OCI-LY7 (cell line): ENCODE measurements around the gene ZNF3. TPM values are rescaled to one million over a fixed set of nuclear protein-coding genes. Genes with fewer than 3 reads are reported as not detected.

Experiments used
- BruUV-seq: library from RNA; stranded (reverse); fragments of 400-500 nt; replicated peaks from 2 replicates; lab custom pipeline; 2021; lab: Mats Ljungman, UMichigan
- CTCF ChIA-PET: fragments of 300-600 bp; sonication (Branson Sonifier 250); formaldehyde crosslinking; loops from one replicate; lab custom pipeline; 2022; ENCODE audit warnings: antibody characterized with exemption; ENCODE audit not compliant: unreplicated experiment; lab: Charles Lee
- POLR2A ChIA-PET: fragments of 300-600 bp; sonication (Branson Sonifier 250); formaldehyde crosslinking; loops from one replicate; lab custom pipeline; 2022; ENCODE audit warnings: antibody characterized with exemption; lab: Charles Lee
- DNase-seq: peaks from one replicate; pipeline ENCODE4 v3.0.0-alpha.2; 2015; ENCODE audit warnings: low spot score
- H2AFZ ChIP-seq: fragments of 200-600 bp; sonication (generic), shearing (Covaris generic); 2 replicates; pipeline ENCODE4 v1.6.1; 2014; ENCODE audit warnings: mild to moderate bottlenecking, antibody characterized with exemption, low read length, moderate library complexity
- H3K27ac ChIP-seq: fragments of 200-600 bp; sonication (generic); 2 replicates; pipeline ENCODE4 v1.5.1; 2014; ENCODE audit warnings: mixed run types, low read depth, mild to moderate bottlenecking, moderate library complexity, low read length, inconsistent platforms; ENCODE audit not compliant: poor library complexity, severe bottlenecking
- H3K36me3 ChIP-seq: fragments of 200-600 bp; sonication (generic); 2 replicates; pipeline ENCODE4 v1.6.1; 2014; ENCODE audit warnings: mild to moderate bottlenecking, antibody characterized with exemption, low read length, moderate library complexity, mixed read lengths; ENCODE audit not compliant: insufficient read depth
- H3K4me1 ChIP-seq: fragments of 200-600 bp; sonication (generic); 2 replicates; pipeline ENCODE4 v1.5.1; 2014; ENCODE audit warnings: mild to moderate bottlenecking, low read length; ENCODE audit not compliant: insufficient read depth, poor library complexity, severe bottlenecking
- H3K4me2 ChIP-seq: fragments of 200-600 bp; sonication (generic); 2 replicates; pipeline ENCODE4 v1.6.1; 2014; ENCODE audit warnings: mild to moderate bottlenecking, low read length
- H3K4me3 ChIP-seq: fragments of 200-600 bp; sonication (generic); 2 replicates; pipeline ENCODE4 v1.5.1; 2014; ENCODE audit warnings: mild to moderate bottlenecking, low read depth, low read length; ENCODE audit not compliant: poor library complexity, severe bottlenecking
- H3K79me2 ChIP-seq: fragments of 200-600 bp; sonication (generic); 2 replicates; pipeline ENCODE4 v1.6.1; 2016; ENCODE audit warnings: low read depth, mild to moderate bottlenecking, low read length, moderate library complexity, mixed read lengths; ENCODE audit not compliant: insufficient read depth
- H3K9me2 ChIP-seq: fragments of 200-600 bp; sonication (generic); 2 replicates; pipeline ENCODE4 v1.6.1; 2016; ENCODE audit warnings: mild to moderate bottlenecking, low read length, mixed read lengths; ENCODE audit not compliant: insufficient read depth
- H3K9me3 ChIP-seq: fragments of 200-600 bp; sonication (generic); 2 replicates; pipeline ENCODE4 v1.6.1; 2014; ENCODE audit warnings: mild to moderate bottlenecking, mixed run types, low read length, mixed read lengths
- H4K20me1 ChIP-seq: fragments of 200-600 bp; sonication (generic); 2 replicates; pipeline ENCODE4 v1.6.1; 2014; ENCODE audit warnings: mild to moderate bottlenecking, antibody characterized with exemption, low read length, moderate library complexity, mixed read lengths; ENCODE audit not compliant: insufficient read depth
- EZH2phosphoT487 ChIP-seq: fragments of 200-600 bp; sonication (generic); IDR thresholded peaks from 2 replicates; pipeline ENCODE4 v1.6.1; 2018; ENCODE audit warnings: low read depth, borderline replicate concordance, mild to moderate bottlenecking, mixed run types, antibody characterized with exemption, low read length, moderate library complexity, mixed read lengths
- intact Hi-C: fragments of 100-400 bp; cut with micrococcal nuclease; formaldehyde crosslinking; loops from one replicate; pipeline ENCODE4 v1.10.0; 2022; ENCODE audit not compliant: unreplicated experiment
- total RNA-seq, 2 experiments: library from RNA; depleted of rRNA in 1 of 2; stranded (reverse); fragments of >200 nt in 1 of 2; shearing (Covaris generic) in 1 of 2; gene quantifications; 2 replicates each; pipeline ENCODE4 v1.2.3, GENCODE V29; 2014 to 2022
- TF ChIP-seq, protein P1 (sequence below): fragments of 200-600 bp; sonication (generic); conservative IDR thresholded peaks from 2 replicates; pipeline ENCODE4 v1.5.1; 2014; ENCODE audit warnings: mild to moderate bottlenecking, antibody characterized with exemption, low read length, moderate library complexity, mixed read lengths

ZNF3 gene
- total RNA-seq, 2 experiments from 2014 or later = 19.8 to 23.7 TPM

DNA sequence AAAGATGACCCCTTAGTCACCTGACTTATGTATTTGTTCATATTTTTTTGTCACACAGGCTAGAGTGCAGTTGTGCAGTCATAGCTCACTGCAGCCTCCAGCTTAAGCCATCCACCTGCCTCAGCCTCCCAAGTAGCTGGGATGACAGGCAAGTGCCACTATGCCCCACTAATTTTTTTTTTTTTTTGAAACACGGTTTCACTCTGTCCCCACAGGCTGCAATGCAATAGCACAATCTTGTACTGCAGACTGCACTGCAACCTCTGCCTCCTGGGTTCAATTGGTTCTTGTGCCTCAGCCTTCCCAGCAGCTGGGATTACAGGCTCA, 47.1 kb upstream of the ZNF3 start:
- Histone ChIP-seq H4K20me1 (no peaks in the 10 kb centered on the region), H3K79me2 (peaks cover 8% of the 10 kb centered on the region; the same call in 1 of the 2 replicates), H3K4me2 (peak overlapping the region; percentile 91), H3K27ac (peak overlapping the region; percentile 94), H3K4me3 (peak overlapping the region; percentile 73), H3K36me3 (peaks cover 12% of the 10 kb centered on the region; the same call in 1 of the 2 replicates), H3K9me3 (no peaks in the 10 kb centered on the region), H3K9me2 (no peaks in the 10 kb centered on the region), H3K4me1 (peaks cover 56% of the 10 kb centered on the region), H2AFZ (no peak overlapping the region)
- intact Hi-C loops = loop anchor here (5.0 kb wide), 1 partner anchor 46 kb away; the partner anchor contains the start of gene ZNF3
- BruUV-seq = no TSS peak
- DNase-seq = peak; percentile 20
- TF ChIP-seq, protein P1, sequence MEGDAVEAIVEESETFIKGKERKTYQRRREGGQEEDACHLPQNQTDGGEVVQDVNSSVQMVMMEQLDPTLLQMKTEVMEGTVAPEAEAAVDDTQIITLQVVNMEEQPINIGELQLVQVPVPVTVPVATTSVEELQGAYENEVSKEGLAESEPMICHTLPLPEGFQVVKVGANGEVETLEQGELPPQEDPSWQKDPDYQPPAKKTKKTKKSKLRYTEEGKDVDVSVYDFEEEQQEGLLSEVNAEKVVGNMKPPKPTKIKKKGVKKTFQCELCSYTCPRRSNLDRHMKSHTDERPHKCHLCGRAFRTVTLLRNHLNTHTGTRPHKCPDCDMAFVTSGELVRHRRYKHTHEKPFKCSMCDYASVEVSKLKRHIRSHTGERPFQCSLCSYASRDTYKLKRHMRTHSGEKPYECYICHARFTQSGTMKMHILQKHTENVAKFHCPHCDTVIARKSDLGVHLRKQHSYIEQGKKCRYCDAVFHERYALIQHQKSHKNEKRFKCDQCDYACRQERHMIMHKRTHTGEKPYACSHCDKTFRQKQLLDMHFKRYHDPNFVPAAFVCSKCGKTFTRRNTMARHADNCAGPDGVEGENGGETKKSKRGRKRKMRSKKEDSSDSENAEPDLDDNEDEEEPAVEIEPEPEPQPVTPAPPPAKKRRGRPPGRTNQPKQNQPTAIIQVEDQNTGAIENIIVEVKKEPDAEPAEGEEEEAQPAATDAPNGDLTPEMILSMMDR = no peak
- TF ChIP-seq EZH2phosphoT487 = no peak
- ChIA-PET POLR2A (interaction anchor here (0.6 to 2.0 kb wide), 6 partner anchors 8 to 46 kb away, joined by 3 to 7 read pairs (median 4); partner anchors contain the start of genes COPS6 and LAMTOR4), CTCF (interaction anchor here (0.8 kb wide), 1 partner anchor 90 kb away, joined by 3 read pairs; no protein-coding TSS in a partner anchor)

DNA sequence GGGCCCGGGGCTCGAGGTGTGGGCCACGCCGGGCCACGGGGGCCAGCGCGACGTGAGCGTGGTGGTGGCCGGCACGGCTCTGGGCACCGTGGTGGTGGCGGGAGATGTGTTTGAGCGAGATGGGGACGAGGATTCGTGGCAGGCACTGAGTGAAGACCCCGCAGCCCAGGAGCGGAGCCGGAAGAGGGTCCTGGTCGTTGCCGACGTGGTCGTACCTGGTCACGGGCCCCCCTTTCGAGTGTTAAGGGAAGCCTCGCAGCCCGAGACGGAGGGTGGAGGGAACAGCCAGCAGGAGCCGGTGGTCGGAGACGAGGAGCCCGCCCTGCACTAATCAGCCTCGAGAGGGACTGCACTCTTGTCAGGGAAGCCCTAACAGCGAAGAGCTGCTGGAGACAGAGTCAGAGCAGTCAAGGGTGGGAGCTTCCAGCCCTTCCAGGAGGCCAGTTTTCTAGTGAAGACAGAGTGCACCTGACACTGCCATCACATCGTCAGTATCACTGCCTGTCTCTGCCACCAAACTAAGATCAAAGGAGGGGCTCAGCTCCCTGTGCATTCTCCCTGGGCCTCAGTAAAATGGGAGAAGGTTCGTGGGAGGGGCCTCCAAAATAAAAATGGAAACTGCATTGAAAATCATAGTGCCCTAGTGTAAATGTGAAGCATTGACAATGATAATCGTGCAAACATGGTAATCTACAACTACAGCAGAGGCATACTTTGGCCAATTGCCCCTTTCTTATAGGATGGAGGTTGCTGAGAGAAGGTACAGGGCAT, 46.5 kb upstream of the ZNF3 start:
- H3K27ac ChIP-seq = peak overlapping the region; percentile 94
- peak overlapping the region; percentile 70 for H2AFZ ChIP-seq
- peak overlapping the region; percentile 73 for H3K4me3 ChIP-seq
- H3K9me3 ChIP-seq = no peaks in the 10 kb centered on the region
- peaks cover 14% of the 10 kb centered on the region; the same call in 1 of the 2 replicates for H3K36me3 ChIP-seq
- CTCF ChIA-PET = interaction anchor here (0.6 to 0.8 kb wide), 2 partner anchors 45 to 90 kb away, joined by 3 read pairs; no protein-coding TSS in a partner anchor
- BruUV-seq = no TSS peak
- H3K4me1 ChIP-seq = peaks cover 56% of the 10 kb centered on the region
- H3K79me2 ChIP-seq = peaks cover 8% of the 10 kb centered on the region; the same call in 1 of the 2 replicates
- no peak for TF ChIP-seq EZH2phosphoT487
- TF ChIP-seq, protein P1 = no peak
- peak; percentile 68 for DNase-seq
- POLR2A ChIA-PET = interaction anchor here (0.6 to 2.0 kb wide), 6 partner anchors 8 to 46 kb away, joined by 3 to 7 read pairs (median 4); partner anchors contain the start of genes COPS6 and LAMTOR4
- H3K9me2 ChIP-seq = no peaks in the 10 kb centered on the region
- H3K4me2 ChIP-seq = peak overlapping the region; percentile 91
- no peaks in the 10 kb centered on the region for H4K20me1 ChIP-seq
- intact Hi-C loops = loop anchor here (2.0 to 5.0 kb wide), 2 partner anchors 27 to 46 kb away; partner anchors contain the start of genes AP4M1, MCM7 and ZNF3
